ENCODE measurements around the gene CDK5R2.

DNA sequence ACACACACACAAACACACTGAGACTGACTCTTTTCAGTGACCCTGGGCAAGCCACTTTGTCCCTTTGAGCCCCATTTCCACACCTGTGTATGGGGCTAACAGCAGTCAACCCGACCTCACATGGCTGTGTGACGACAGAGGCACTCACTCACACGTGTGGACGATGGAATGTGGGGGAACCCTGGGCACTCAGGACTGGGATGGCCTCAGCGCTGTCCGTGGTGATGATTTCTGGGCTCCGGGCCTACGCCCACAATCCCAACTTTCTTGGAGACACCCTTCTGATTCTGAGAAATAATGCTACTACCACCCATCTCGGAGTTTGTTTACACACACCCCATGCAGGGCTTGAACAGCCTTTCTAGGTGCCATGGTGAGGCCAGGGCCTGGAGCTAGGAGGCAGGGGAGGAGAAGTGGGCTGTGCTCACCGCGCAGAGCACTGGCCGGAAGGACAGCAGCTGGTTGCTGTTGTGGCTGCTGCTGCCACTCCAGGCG lies 32.3 kb downstream of the CDK5R2 start:
- TF ChIP-seq TCF7L2 (IDR thresholded peaks at IDR 0.05; ENCODE audit: low read depth, low read length) (no peak), POLR2AphosphoS5 (IDR thresholded peaks at IDR 0.05; ENCODE audit: low read depth, low read length) (no peak), SIN3A (IDR thresholded peaks at IDR 0.05; ENCODE audit: borderline replicate concordance, insufficient read depth, low read depth, low read length) (no peak)
- TF ChIP-seq, protein P1, sequence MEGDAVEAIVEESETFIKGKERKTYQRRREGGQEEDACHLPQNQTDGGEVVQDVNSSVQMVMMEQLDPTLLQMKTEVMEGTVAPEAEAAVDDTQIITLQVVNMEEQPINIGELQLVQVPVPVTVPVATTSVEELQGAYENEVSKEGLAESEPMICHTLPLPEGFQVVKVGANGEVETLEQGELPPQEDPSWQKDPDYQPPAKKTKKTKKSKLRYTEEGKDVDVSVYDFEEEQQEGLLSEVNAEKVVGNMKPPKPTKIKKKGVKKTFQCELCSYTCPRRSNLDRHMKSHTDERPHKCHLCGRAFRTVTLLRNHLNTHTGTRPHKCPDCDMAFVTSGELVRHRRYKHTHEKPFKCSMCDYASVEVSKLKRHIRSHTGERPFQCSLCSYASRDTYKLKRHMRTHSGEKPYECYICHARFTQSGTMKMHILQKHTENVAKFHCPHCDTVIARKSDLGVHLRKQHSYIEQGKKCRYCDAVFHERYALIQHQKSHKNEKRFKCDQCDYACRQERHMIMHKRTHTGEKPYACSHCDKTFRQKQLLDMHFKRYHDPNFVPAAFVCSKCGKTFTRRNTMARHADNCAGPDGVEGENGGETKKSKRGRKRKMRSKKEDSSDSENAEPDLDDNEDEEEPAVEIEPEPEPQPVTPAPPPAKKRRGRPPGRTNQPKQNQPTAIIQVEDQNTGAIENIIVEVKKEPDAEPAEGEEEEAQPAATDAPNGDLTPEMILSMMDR (IDR thresholded peaks at IDR 0.05) = no peak
- TF ChIP-seq, protein P2, sequence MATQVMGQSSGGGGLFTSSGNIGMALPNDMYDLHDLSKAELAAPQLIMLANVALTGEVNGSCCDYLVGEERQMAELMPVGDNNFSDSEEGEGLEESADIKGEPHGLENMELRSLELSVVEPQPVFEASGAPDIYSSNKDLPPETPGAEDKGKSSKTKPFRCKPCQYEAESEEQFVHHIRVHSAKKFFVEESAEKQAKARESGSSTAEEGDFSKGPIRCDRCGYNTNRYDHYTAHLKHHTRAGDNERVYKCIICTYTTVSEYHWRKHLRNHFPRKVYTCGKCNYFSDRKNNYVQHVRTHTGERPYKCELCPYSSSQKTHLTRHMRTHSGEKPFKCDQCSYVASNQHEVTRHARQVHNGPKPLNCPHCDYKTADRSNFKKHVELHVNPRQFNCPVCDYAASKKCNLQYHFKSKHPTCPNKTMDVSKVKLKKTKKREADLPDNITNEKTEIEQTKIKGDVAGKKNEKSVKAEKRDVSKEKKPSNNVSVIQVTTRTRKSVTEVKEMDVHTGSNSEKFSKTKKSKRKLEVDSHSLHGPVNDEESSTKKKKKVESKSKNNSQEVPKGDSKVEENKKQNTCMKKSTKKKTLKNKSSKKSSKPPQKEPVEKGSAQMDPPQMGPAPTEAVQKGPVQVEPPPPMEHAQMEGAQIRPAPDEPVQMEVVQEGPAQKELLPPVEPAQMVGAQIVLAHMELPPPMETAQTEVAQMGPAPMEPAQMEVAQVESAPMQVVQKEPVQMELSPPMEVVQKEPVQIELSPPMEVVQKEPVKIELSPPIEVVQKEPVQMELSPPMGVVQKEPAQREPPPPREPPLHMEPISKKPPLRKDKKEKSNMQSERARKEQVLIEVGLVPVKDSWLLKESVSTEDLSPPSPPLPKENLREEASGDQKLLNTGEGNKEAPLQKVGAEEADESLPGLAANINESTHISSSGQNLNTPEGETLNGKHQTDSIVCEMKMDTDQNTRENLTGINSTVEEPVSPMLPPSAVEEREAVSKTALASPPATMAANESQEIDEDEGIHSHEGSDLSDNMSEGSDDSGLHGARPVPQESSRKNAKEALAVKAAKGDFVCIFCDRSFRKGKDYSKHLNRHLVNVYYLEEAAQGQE (IDR thresholded peaks at IDR 0.05; ENCODE audit: insufficient read depth in 1 of 2, low read depth in 2 of 2, low read length in 1 of 2) = peak; percentile 89 to 93

Measured in Panc1 (cell line).